ENCODE data around the gene BBS4. TPM values are rescaled to one million over a fixed set of nuclear protein-coding genes. Genes with fewer than 3 reads are reported as not detected.
A peak's percentile ranks its signal among the peaks of the same experiment; 100 is the strongest.
"Not testable (repeated sequence)": the region's sequence is repeated elsewhere in the genome, so short reads cannot be mapped to it uniquely, and the experiment has no call there.

BBS4 gene
- total RNA-seq, 1 donor from 2014 or later, result 17.1 TPM

DNA sequence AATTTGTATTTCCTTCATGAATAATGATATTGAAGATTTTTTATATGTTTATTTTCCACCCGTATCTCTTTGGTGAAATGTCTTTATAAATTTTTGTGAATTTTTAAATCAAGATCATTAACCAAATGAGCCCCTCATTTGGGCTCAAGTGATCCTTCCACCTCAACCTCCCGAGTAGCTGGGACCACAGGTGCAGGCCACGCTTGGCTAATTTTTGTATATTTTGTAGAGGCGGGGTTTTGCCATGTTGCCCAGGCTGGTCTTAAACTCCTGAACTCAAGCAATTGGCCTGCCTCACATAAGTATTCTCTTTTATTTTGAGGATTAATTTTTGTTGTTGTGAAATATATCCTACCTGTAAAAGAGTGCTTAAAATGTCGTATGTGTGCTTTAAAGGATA lies 4.9 kb downstream of the BBS4 start:
- no peak for DNase-seq (ENCODE audit: low spot score in 2 of 2)

GRCh38 chr15:72698938-72699337 lies 12.9 kb downstream of the BBS4 start:
- no peak for DNase-seq (ENCODE audit: low spot score in 2 of 2)
- no peak for FAIRE-seq

More for the DNA sequence above, 4.9 kb downstream of the BBS4 start:
- FAIRE-seq, result no peak

GRCh38 chr15:72700076-72700475 lies 14.1 kb downstream of the BBS4 start:
- DNase-seq (ENCODE audit: low spot score in 2 of 2), result no peak
- no peak for FAIRE-seq

DNA sequence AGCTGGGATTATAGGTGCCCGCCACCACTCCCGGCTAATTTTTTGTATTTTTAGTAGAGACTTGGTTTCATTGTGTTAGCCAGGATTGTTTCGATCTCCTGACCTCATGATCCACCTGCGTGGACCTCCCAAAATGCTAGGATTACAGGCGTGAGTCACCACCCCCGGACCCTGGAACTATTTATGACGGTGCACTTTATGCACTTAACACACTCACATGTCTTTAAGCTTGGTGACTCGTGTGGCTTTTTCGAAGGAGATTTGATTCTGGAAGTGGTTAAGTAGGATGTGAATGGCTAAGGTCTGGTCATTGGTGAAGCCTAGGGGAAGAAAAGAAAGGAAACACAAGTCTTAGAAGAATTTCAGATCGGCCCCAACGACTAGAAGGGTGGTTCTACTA lies 20.3 kb downstream of the BBS4 start:
- DNase-seq (ENCODE audit: low spot score in 2 of 2) (no peak), FAIRE-seq (no peak)

DNA sequence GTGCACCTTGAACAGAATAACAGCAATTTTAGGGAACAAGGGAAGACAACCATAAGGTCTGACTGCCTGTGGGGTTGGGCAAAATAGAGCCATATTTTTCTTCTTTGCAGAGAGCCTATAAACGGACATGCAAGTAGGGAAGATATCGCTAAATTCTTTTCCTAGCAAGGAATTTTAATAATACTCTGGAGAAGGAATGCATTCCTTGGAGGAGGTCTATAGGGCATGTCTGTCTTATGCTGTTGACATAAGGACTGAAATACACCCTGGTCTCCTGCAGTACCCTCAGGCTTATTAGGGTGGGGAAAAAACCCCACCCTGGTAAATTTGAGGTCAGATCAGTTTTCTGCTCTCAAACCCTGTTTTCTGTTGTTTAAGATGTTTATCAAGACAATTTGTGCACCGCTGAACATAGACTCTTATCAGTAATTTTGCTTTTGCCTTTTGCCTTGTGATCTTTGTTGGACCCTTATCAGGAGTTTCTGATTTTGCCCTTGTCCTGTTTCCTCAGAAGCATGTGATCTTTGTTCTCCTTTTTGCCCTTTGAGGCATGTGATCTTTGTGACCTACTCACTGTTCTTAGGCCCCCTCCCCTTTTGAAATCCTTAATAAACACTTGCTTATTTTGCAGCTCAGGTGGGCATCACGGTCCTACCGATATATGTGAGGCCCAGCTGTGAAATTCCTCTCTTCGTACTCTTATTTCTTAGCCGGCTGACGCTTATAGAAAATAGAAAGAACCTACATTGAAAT lies 22.7 kb downstream of the BBS4 start:
- FAIRE-seq; DNase-seq (ENCODE audit: low spot score in 2 of 2): not testable (repeated sequence)

DNA sequence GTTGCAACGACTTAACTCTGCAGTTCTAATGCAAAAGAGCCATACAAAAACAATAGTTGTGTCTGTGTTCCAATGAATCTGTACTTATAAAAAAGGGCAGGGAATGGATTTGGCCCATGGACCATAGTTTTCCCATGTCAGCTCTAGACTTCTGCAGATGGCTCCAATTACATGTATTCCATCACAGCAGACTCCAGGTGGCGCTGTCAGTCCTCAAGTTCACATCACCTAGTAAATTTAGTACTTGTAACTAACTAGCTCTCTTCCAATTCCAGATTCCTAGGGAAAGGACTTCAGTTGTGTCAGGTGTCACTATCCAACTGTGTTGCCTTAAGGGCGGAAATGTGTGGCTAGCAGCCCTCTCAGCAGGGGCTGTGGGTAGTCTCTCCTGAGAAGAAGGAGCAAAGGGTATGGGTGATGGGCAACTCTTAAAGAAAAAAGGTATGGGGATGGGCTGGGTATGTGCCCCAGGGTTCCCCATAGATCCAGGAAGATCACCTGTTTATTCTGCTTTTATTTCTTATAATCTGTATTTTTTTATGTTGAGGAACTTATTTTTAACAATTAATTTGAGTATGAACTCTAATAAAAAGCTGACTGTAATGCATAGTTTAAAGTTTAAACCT lies 36.2 kb downstream of the BBS4 start:
- no peak for FAIRE-seq
- DNase-seq (ENCODE audit: low spot score in 2 of 2), result peak in 1 of 2 donors; percentile 35

DNA sequence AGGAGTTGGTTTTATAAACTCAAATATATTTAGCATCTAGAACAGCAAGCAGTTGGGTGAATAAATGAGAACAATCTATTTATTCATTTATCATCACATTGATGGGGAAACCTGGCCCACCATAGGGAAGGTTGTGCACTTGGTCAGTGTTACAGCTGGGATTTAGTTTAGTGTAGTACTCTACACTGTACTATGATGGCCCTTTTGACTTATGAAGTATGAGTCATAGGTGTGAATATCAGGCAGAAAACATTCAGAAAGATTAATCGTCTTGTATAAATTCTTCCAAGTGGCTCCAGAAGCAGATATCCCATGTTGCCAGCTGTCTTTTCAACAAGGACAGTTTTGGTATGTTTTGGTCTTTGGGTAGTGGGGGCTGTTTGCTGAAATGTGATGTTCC lies 38.0 kb downstream of the BBS4 start:
- DNase-seq (ENCODE audit: low spot score in 2 of 2) (no peak), FAIRE-seq (no peak)

- no peak for FAIRE-seq
- DNase-seq (ENCODE audit: low spot score in 2 of 2), result no peak
Measured at GRCh38 chr15:72725446-72725845, 39.4 kb downstream of the BBS4 start.

DNA sequence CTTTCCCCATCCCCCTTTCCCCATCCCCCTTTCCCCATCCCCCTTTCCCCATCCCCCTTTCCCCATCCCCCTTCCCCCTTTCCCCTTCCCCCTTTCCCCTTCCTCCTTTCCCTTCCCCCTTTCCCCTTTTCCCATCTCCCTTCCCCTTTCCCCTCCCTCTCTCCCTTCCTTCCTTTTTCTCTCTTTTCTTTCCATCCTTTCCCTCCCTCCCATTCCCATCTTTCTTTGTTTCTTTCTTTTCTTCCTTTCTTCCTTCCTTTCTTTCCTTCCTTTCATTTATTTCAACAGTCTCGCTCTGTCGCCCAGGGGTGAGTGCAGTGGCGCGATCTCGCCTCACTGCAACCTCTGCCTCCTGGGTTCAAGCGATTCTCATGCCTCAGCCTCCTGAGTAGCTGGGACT lies 39.8 kb downstream of the BBS4 start:
- DNase-seq (ENCODE audit: low spot score in 2 of 2); FAIRE-seq: not testable (repeated sequence)

- DNase-seq (ENCODE audit: low spot score in 2 of 2), result no peak
- no peak for FAIRE-seq
Measured at GRCh38 chr15:72727154-72727553, 41.1 kb downstream of the BBS4 start.

DNA sequence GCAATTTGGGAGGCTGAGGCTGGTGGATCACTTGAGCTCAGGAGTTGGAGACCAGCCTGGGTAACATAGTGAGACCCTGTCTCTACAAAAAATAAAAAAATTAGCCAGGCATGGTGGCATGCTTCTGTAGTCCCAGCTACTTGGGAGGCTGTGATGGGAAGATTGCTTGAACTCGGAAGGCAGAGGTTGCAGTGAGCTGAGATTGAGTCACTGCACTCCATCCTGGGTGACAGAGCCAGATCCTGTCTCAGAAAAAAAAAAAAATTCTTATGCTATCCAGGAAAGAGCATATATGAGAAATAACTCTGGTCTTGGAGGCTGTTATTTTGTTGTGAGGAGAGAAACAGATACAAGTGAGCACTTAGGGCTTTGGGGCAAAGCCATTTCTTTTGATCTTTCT lies 42.2 kb downstream of the BBS4 start:
- not testable (repeated sequence) for DNase-seq (ENCODE audit: low spot score in 2 of 2); FAIRE-seq

DNA sequence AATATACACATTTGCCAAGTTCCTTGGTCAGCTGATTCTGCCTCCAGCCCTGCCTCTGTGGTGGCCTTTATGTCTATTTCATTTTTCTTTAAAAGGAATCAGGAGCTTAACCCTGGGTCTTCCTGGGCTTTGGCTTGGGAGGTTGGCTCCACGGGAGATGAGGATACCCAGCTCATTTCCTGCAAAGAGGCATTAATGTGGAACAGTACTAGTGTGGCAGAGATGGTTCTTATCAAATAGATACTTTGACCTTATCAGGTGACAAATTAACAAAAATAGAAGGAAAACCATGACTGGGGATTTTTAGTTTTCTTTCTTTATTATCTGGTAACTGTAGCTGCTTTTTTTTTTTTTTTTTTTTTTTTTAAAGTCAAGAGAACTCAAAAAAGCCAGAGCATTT lies 42.8 kb downstream of the BBS4 start:
- DNase-seq (ENCODE audit: low spot score in 2 of 2), result no peak
- FAIRE-seq, result no peak

DNA sequence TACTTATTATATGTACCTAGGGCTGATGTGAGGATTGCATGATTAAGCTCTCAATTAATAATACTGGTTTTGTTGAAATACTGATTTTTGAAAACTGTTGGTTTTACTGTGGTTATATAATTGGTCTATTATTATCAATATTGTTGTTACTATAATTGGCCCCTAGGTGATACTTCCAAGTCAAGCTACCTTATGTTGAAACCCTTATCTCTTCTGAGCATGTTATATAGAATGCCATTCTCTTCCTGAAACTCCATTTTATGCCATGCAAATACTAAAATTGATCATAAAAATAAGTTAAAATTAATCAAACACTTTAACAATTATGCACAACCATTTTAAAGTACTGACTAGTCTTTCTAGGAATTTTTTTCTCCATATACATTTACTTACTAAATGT lies 46.1 kb downstream of the BBS4 start:
- FAIRE-seq (no peak), DNase-seq (ENCODE audit: low spot score in 2 of 2) (no peak)

DNA sequence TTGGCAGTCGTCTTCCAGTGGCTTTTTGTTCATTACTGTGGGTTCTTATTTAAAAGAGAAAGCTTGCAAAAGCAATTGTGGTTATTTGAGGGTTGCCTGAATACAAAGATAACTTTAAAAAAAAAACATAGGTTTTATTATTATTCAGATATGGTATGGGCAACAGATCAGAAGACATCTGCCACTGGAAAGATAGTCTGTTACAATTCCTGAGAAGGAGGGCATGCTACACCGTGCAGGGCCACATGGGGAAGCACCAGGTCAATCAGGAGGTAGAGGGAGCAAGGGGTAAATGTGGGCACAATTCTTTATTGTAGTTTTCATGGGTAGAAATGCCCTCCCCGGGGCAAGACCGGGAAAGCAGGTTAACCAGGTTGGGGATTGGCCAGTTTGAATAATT lies 46.5 kb downstream of the BBS4 start:
- FAIRE-seq (no peak), DNase-seq (ENCODE audit: low spot score in 2 of 2) (no peak)

- no peak for DNase-seq (ENCODE audit: low spot score in 2 of 2)
- FAIRE-seq, result no peak
Measured at GRCh38 chr15:72733941-72734738, 48.1 kb downstream of the BBS4 start.

DNA sequence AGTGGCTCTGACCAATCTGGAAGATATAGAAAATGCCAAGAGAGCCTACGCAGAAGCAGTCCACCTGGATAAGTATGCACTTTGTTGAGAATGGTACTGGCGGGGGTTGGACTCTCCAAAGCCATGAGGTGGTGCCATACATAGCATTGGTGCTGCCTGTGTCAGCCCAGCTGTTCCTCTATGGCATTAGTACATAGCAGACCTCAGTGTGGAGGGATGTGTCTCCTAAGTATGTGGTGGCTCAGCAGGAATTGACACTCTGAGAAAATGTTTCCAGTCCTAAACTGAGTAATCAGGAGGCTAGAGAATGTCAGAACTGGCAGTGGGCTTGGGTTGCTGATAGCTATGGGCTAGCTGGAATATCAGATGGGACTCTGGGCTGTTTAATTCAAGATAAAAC lies 49.1 kb downstream of the BBS4 start:
- DNase-seq (ENCODE audit: low spot score in 2 of 2) (no peak), FAIRE-seq (no peak)

DNA sequence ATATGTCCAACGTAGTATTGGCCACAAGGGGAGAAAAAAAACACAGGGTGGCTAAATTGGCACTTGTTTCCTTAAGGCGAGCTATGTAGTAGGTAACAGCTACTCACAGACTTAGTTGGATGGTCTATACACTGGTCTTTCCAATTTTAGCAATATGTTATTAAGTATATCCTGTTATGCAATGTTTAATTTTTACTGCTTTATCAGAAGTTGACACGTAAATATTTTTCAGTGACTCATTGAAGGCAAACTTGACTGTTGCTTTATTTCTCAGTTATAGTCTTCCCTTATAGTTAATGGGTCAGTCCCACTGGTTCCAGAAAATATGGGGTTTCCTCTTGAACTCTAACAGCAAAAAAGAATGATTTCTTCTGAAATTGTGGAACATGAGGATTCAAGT lies 51.1 kb downstream of the BBS4 start:
- FAIRE-seq, result no peak
- DNase-seq (ENCODE audit: low spot score in 2 of 2), result no peak

GRCh38 chr15:72737723-72738122 lies 51.7 kb downstream of the BBS4 start:
- DNase-seq (ENCODE audit: low spot score in 2 of 2) (no peak), FAIRE-seq (no peak)

DNA sequence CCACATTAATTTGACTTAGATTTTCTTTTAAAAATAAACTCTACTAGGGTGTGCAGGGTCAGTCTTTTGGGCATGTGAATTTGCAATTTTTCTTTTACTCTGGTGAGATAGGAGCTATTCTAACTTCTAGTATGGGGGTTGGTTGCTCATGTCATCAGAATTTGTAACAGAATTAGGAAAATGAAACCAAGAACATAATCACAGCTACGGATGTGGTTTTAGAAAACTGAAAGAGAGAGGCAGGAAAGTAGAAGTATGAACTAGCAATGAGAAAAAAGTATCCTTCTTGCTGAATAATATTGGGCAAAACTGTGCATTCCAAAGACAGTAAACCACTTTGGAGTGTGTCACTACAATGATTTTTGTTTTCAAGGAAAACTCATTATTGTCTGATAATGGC lies 54.2 kb downstream of the BBS4 start:
- DNase-seq (ENCODE audit: low spot score in 2 of 2) (no peak), FAIRE-seq (no peak)

- no peak for FAIRE-seq
- DNase-seq (ENCODE audit: low spot score in 2 of 2), result no peak
Measured at GRCh38 chr15:72749700-72750099, 63.7 kb downstream of the BBS4 start.

DNA sequence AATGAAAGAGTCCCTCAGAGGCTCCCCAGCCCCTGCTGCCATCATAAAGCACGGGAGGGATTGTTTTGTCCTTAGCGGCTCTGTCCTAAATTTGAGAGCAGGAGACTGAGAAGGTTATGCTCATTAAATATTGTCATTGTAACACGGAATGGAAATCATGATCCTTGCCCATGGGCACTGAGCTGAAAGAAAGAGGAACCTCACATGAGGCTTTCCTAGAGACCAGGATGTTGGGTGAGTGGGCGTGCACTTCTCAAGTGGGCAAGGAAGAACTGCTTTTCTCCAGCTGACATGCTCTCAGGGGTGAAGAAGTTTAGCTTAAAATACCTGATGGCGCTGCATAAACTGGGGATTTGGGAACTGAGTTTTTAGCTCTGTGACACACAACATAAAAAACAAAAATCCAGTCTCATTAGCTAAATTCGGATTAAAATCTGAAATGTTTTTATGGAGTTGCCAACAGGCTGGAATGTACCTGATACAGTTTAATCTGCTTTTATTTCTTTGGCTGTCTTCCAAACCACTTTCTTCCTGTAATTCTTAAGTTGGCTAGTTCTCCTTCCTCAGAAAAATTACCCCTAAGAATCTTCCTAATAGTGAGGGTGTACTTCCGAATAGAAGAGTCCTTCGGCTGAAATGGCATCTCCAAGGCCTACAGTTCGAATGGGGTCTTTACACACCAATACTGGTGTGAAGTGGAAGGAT lies 65.9 kb downstream of the BBS4 start:
- FAIRE-seq, result no peak
- DNase-seq (ENCODE audit: low spot score in 2 of 2), result no peak
